Measurements from ENCODE around the gene FBXL17. TPM values are rescaled to one million over a fixed set of nuclear protein-coding genes. Genes with fewer than 3 reads are reported as not detected.

FBXL17 gene
- total RNA-seq, 1 experiment from 2014 or later: 3.5 TPM

DNA sequence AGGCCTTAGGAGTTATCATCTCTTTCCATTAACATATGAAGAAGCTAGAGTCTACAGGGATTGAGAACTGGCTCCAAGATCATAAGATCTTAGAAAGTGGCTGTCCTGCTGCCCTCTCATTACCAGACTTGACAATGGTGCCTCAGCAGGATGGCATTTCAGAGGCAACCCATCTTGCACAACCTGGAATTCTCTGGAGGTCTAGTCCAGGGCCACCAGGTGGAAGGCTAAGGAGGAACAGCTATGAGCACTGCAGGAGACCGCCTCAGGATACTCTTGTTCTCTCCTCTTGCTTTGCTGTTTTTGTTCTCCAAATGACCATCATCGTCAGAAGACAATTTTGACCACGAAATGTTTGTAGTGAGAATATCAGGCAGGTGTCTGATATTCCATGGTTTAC lies 322.6 kb downstream of the FBXL17 start:
- peak; percentile 75 for ATAC-seq
- ChIA-PET CTCF (no interaction called here), POLR2A (no interaction called here)
- H3K9me3 Mint-ChIP-seq: peaks cover under 1% of the 10 kb centered on the region; the same call in 1 of the 2 replicates
- peaks cover 12% of the 10 kb centered on the region for H3K4me1 Mint-ChIP-seq
- no peaks in the 10 kb centered on the region for H3K27me3 Mint-ChIP-seq (ENCODE audit: low read depth)
- H3K27ac Mint-ChIP-seq: no peak overlapping the region
- H3K4me3 Mint-ChIP-seq: no peak overlapping the region
- DNase-seq (ENCODE audit: low spot score): no peak
- no peaks in the 10 kb centered on the region for H3K36me3 Mint-ChIP-seq
- no peak for TF ChIP-seq ERG (CRISPR knock-in tag; IDR thresholded peaks at IDR 0.05)

GRCh38 chr5:108054349-108054748 lies 327.5 kb downstream of the FBXL17 start:
- ChIA-PET POLR2A (no interaction called here), CTCF (no interaction called here)
- H3K27ac Mint-ChIP-seq: no peak overlapping the region
- no peak for TF ChIP-seq ATF6 (CRISPR knock-in tag; IDR thresholded peaks at IDR 0.05)
- TF ChIP-seq ELF4 (CRISPR knock-in tag; IDR thresholded peaks at IDR 0.05; ENCODE audit: low read depth): no peak
- no peak for TF ChIP-seq PRRX2 (CRISPR knock-in tag; IDR thresholded peaks at IDR 0.05)
- no peak for TF ChIP-seq FOXJ3 (CRISPR knock-in tag; IDR thresholded peaks at IDR 0.05; ENCODE audit: borderline replicate concordance)
- no peak for TF ChIP-seq ZNF671 (CRISPR knock-in tag; IDR thresholded peaks at IDR 0.05)
- no peak for TF ChIP-seq NR2C2 (CRISPR knock-in tag; IDR thresholded peaks at IDR 0.05)
- no peak for TF ChIP-seq SMAD4 (CRISPR knock-in tag; IDR thresholded peaks at IDR 0.05)
- no peak for TF ChIP-seq ZNF219 (CRISPR knock-in tag; IDR thresholded peaks at IDR 0.05; ENCODE audit: borderline replicate concordance)
- TF ChIP-seq ZNF416 (CRISPR knock-in tag; IDR thresholded peaks at IDR 0.05): no peak
- no peak for TF ChIP-seq TEAD4 (CRISPR knock-in tag; IDR thresholded peaks at IDR 0.05)
- no peak for TF ChIP-seq NR3C1 (CRISPR knock-in tag; conservative IDR thresholded peaks at IDR 0.05; ENCODE audit: low read depth)
- TF ChIP-seq, protein P1, sequence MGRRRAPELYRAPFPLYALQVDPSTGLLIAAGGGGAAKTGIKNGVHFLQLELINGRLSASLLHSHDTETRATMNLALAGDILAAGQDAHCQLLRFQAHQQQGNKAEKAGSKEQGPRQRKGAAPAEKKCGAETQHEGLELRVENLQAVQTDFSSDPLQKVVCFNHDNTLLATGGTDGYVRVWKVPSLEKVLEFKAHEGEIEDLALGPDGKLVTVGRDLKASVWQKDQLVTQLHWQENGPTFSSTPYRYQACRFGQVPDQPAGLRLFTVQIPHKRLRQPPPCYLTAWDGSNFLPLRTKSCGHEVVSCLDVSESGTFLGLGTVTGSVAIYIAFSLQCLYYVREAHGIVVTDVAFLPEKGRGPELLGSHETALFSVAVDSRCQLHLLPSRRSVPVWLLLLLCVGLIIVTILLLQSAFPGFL (CRISPR knock-in tag; IDR thresholded peaks at IDR 0.05; ENCODE audit: borderline replicate concordance): no peak
- TF ChIP-seq, protein P2, sequence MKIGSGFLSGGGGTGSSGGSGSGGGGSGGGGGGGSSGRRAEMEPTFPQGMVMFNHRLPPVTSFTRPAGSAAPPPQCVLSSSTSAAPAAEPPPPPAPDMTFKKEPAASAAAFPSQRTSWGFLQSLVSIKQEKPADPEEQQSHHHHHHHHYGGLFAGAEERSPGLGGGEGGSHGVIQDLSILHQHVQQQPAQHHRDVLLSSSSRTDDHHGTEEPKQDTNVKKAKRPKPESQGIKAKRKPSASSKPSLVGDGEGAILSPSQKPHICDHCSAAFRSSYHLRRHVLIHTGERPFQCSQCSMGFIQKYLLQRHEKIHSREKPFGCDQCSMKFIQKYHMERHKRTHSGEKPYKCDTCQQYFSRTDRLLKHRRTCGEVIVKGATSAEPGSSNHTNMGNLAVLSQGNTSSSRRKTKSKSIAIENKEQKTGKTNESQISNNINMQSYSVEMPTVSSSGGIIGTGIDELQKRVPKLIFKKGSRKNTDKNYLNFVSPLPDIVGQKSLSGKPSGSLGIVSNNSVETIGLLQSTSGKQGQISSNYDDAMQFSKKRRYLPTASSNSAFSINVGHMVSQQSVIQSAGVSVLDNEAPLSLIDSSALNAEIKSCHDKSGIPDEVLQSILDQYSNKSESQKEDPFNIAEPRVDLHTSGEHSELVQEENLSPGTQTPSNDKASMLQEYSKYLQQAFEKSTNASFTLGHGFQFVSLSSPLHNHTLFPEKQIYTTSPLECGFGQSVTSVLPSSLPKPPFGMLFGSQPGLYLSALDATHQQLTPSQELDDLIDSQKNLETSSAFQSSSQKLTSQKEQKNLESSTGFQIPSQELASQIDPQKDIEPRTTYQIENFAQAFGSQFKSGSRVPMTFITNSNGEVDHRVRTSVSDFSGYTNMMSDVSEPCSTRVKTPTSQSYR (CRISPR knock-in tag; IDR thresholded peaks at IDR 0.05): no peak
- no peak for TF ChIP-seq ETV6 (CRISPR knock-in tag; IDR thresholded peaks at IDR 0.05)
- TF ChIP-seq CREB1 (CRISPR knock-in tag; IDR thresholded peaks at IDR 0.05): no peak
- TF ChIP-seq JAZF1 (CRISPR knock-in tag; IDR thresholded peaks at IDR 0.05): no peak
- TF ChIP-seq OVOL2 (CRISPR knock-in tag; IDR thresholded peaks at IDR 0.05; ENCODE audit: borderline replicate concordance): no peak
- H3K4me1 Mint-ChIP-seq: peaks cover 2% of the 10 kb centered on the region; the same call in 1 of the 2 replicates
- ATAC-seq (no peak), DNase-seq (ENCODE audit: low spot score) (no peak)
- peaks cover 40% of the 10 kb centered on the region for H3K9me3 Mint-ChIP-seq
- no peaks in the 10 kb centered on the region for H3K27me3 Mint-ChIP-seq (ENCODE audit: low read depth)
- H3K36me3 Mint-ChIP-seq: peaks cover 28% of the 10 kb centered on the region
- H3K4me3 Mint-ChIP-seq: no peak overlapping the region

Measured in WTC11 (cell line).